Activated CD4-positive, alpha-beta T cell treated with anti-CD3 and anti-CD28 coated beads for 4 hours (primary cell): ENCODE results near the gene NBAS.
"Not testable (repeated sequence)": the region's sequence is repeated elsewhere in the genome, so short reads cannot be mapped to it uniquely, and the experiment has no call there.

Experiments used
- DNase-seq, 2 donors: peaks; one replicate each; pipeline ENCODE4 v3.0.0-alpha.2; 2020

The NBAS gene

GRCh38 chr2:15520346-15520745 is 40.8 kb downstream of the NBAS start:
- DNase-seq, result no peak

GRCh38 chr2:15518759-15519158 is 42.4 kb downstream of the NBAS start:
- not testable (repeated sequence) for DNase-seq

- no peak for DNase-seq
These were observed 43.3 kb downstream of the NBAS start for GRCh38 chr2:15517793-15518192.

- no peak for DNase-seq
These were observed 49.4 kb downstream of the NBAS start for GRCh38 chr2:15511686-15512085.

- no peak for DNase-seq
These were observed 50.6 kb downstream of the NBAS start for GRCh38 chr2:15510552-15510951.

GRCh38 chr2:15510131-15510530 is 51.0 kb downstream of the NBAS start:
- no peak for DNase-seq

GRCh38 chr2:15507697-15508096 is 53.4 kb downstream of the NBAS start:
- no peak for DNase-seq

GRCh38 chr2:15507061-15507460 is 54.1 kb downstream of the NBAS start:
- no peak for DNase-seq

GRCh38 chr2:15506229-15506819 is 54.8 kb downstream of the NBAS start:
- DNase-seq, result no peak

- no peak for DNase-seq
These were observed 56.1 kb downstream of the NBAS start for GRCh38 chr2:15504882-15505663.

- not testable (repeated sequence) for DNase-seq
These were observed 61.9 kb downstream of the NBAS start for GRCh38 chr2:15499251-15499650.

- no peak for DNase-seq
These were observed 62.6 kb downstream of the NBAS start for GRCh38 chr2:15498554-15498953.

GRCh38 chr2:15494877-15495276 is 66.3 kb downstream of the NBAS start:
- DNase-seq, result no peak

GRCh38 chr2:15492773-15493325 is 68.3 kb downstream of the NBAS start:
- no peak for DNase-seq

GRCh38 chr2:15486770-15487169 is 74.4 kb downstream of the NBAS start:
- no peak for DNase-seq

- DNase-seq, result no peak
These were observed 75.2 kb downstream of the NBAS start for GRCh38 chr2:15485949-15486348.

GRCh38 chr2:15481000-15481399 is 80.1 kb downstream of the NBAS start:
- no peak for DNase-seq

GRCh38 chr2:15480552-15480951 is 80.6 kb downstream of the NBAS start:
- DNase-seq, result no peak

GRCh38 chr2:15472876-15473275 is 88.3 kb downstream of the NBAS start:
- no peak for DNase-seq

- DNase-seq, result no peak
These were observed 89.0 kb downstream of the NBAS start for GRCh38 chr2:15472133-15472532.

GRCh38 chr2:15471606-15472005 is 89.5 kb downstream of the NBAS start:
- no peak for DNase-seq

- no peak for DNase-seq
These were observed 101.0 kb downstream of the NBAS start for GRCh38 chr2:15460112-15460620.

GRCh38 chr2:15458277-15458676 is 102.9 kb downstream of the NBAS start:
- DNase-seq, result no peak

GRCh38 chr2:15457868-15458267 is 103.3 kb downstream of the NBAS start:
- DNase-seq, result no peak
